ENCODE results near the gene RASA3. TPM values are rescaled to one million over a fixed set of nuclear protein-coding genes. Genes with fewer than 3 reads are reported as not detected.
A peak's percentile ranks its signal among the peaks of the same experiment; 100 is the strongest.

The RASA3 gene
- total and polyA plus RNA-seq, 10 of the 15 experiments (the other 5 are each of a cell fraction or from before 2014, with no cell fraction given) = 0.79 to 33.9 (median 17.6) TPM

GRCh38 chr13:114101358-114102130 is 30.9 kb downstream of the RASA3 start:
- intact Hi-C loops (cut with micrococcal nuclease; ENCODE audit: unreplicated experiment) (no loop called here), in situ Hi-C loops (cut with MboI) (no loop called here)
- no peak overlapping the region for H3K4me2 ChIP-seq (ENCODE audit: control insufficient read depth, insufficient read depth)
- H3K79me2 ChIP-seq (ENCODE audit: control insufficient read depth, insufficient read depth, low read length) = no peaks in the 10 kb centered on the region; the same call in 1 of the 2 replicates
- ChIA-PET SMC1A (ENCODE audit: uncharacterized antibody, unreplicated experiment) (no interaction called here), RAD21 (ENCODE audit: unreplicated experiment) (no interaction called here), POLR2A (no interaction called here), CTCF (no interaction called here)
- FAIRE-seq (no peak), ATAC-seq (peak; percentile 51), DNase-seq (ENCODE audit: low read depth, low spot score) (no peak)
- no peak overlapping the region for H3K4me3 ChIP-seq
- H4K20me1 ChIP-seq (ENCODE audit: control insufficient read depth, insufficient read depth) = 0 out of 2 replicates have a peak, but pooled peaks cover 4% of the 10 kb centered on the region
- no peak overlapping the region for H3K27ac ChIP-seq (ENCODE audit: control insufficient read depth, insufficient read depth)
- no peak for TF ChIP-seq EP300 (IDR thresholded peaks at IDR 0.05; ENCODE audit: borderline replicate concordance in 1 of 2, control insufficient read depth in 1 of 2, low read depth in 2 of 2, low read length in 2 of 2)
- 0 out of 2 replicates have a peak, but pooled peaks have one; percentile 13 for TF ChIP-seq IKZF1 (conservative IDR thresholded peaks at IDR 0.05)
- no peak for TF ChIP-seq CHD2 (IDR thresholded peaks at IDR 0.05; ENCODE audit: borderline replicate concordance, low read depth, low read length)
- H3K9me3 ChIP-seq (replicated peaks; ENCODE audit: control insufficient read depth, insufficient read depth, low read length) = no peaks in the 10 kb centered on the region; the same call in 2 of the 3 replicates
- H2AFZ ChIP-seq (ENCODE audit: control insufficient read depth, low read depth, low read length) = no peak overlapping the region
- H3K4me1 ChIP-seq (ENCODE audit: control insufficient read depth, insufficient read depth, low read length) = no peaks in the 10 kb centered on the region; the same call in 1 of the 2 replicates
- peaks cover 0 to 1% of the 10 kb centered on the region in 2 experiments; a peak in 2 of 4 replicates for H3K36me3 ChIP-seq (ENCODE audit: control insufficient read depth in 2 of 2, insufficient read depth in 2 of 2, low read length in 1 of 2)
- no peaks in the 10 kb centered on the region for H3K27me3 ChIP-seq (replicated peaks in 1 of 2; ENCODE audit: control insufficient read depth in 2 of 2, insufficient read depth in 2 of 2, low read length in 1 of 2)
- no peak overlapping the region for H3K9ac ChIP-seq (ENCODE audit: control insufficient read depth, insufficient read depth, low read length)
- 91% methylated on average over 26 of the region's 27 CpGs for WGBS (ENCODE audit: insufficient coverage, insufficient replicate concordance, low lambda C conversion rate, missing lambda C conversion rate)
- BruUV-seq (replicated peaks) = no TSS peak

- RAD21 ChIA-PET (ENCODE audit: unreplicated experiment) = no interaction called here
- no peaks in the 10 kb centered on the region for H3K27me3 ChIP-seq (replicated peaks in 1 of 2; ENCODE audit: control insufficient read depth in 2 of 2, insufficient read depth in 2 of 2, low read length in 1 of 2)
- H4K20me1 ChIP-seq (ENCODE audit: control insufficient read depth, insufficient read depth) = 0 out of 2 replicates have a peak, but pooled peaks cover 4% of the 10 kb centered on the region
- SMC1A ChIA-PET (ENCODE audit: uncharacterized antibody, unreplicated experiment) = no interaction called here
- POLR2A ChIA-PET = no interaction called here
- intact Hi-C loops (cut with micrococcal nuclease; ENCODE audit: unreplicated experiment) (no loop called here), in situ Hi-C loops (cut with MboI) (no loop called here)
- H3K4me1 ChIP-seq (ENCODE audit: control insufficient read depth, insufficient read depth, low read length) = no peaks in the 10 kb centered on the region; the same call in 1 of the 2 replicates
- no peaks in the 10 kb centered on the region; the same call in 1 of the 2 replicates for H3K79me2 ChIP-seq (ENCODE audit: control insufficient read depth, insufficient read depth, low read length)
- no peak overlapping the region for H3K4me2 ChIP-seq (ENCODE audit: control insufficient read depth, insufficient read depth)
- no peak overlapping the region for H2AFZ ChIP-seq (ENCODE audit: control insufficient read depth, low read depth, low read length)
- no peak for DNase-seq (ENCODE audit: low read depth, low spot score)
- WGBS (ENCODE audit: insufficient coverage, insufficient replicate concordance, low lambda C conversion rate, missing lambda C conversion rate) = 54% methylated on average over 26 of the region's 29 CpGs
- H3K36me3 ChIP-seq (ENCODE audit: control insufficient read depth in 2 of 2, insufficient read depth in 2 of 2, low read length in 1 of 2) = peaks cover 0 to 1% of the 10 kb centered on the region in 2 experiments; a peak in 2 of 4 replicates
- no peak for FAIRE-seq
- H3K4me3 ChIP-seq = no peak overlapping the region
- no peak overlapping the region for H3K27ac ChIP-seq (ENCODE audit: control insufficient read depth, insufficient read depth)
- no peak overlapping the region for H3K9ac ChIP-seq (ENCODE audit: control insufficient read depth, insufficient read depth, low read length)
- no peaks in the 10 kb centered on the region; the same call in 2 of the 3 replicates for H3K9me3 ChIP-seq (replicated peaks; ENCODE audit: control insufficient read depth, insufficient read depth, low read length)
- ATAC-seq = peak; percentile 58
- CTCF ChIA-PET = no interaction called here
- no TSS peak for BruUV-seq (replicated peaks)
- TF ChIP-seq RELA (IDR thresholded peaks at IDR 0.05; ENCODE audit: borderline replicate concordance, partially characterized antibody) (no peak), EGR1 (IDR thresholded peaks at IDR 0.05; ENCODE audit: borderline replicate concordance in 1 of 2, low read depth in 2 of 2, low read length in 2 of 2) (peak in 1 of 2 experiments; percentile 28; a peak in 1 of 3 replicates), IRF3 (IDR thresholded peaks at IDR 0.05) (no peak), IKZF1 (conservative IDR thresholded peaks at IDR 0.05) (peak; percentile 37; the same call in 1 of the 2 replicates), SKIL (IDR thresholded peaks at IDR 0.05; ENCODE audit: low read depth, poor library complexity, severe bottlenecking) (no peak), ZNF622 (IDR thresholded peaks at IDR 0.05) (no peak)
Observed at GRCh38 chr13:114100446-114101357, 31.7 kb downstream of the RASA3 start.

Measured in GM12878 (cell line).